Airway epithelial cell (primary cell): ENCODE measurements around the gene GABRG3. TPM values are rescaled to one million over a fixed set of nuclear protein-coding genes. Genes with fewer than 3 reads are reported as not detected.

Experiments used
- total RNA-seq: library from RNA; depleted of rRNA; stranded (reverse); fragments of >200 nt; gene quantifications from 2 replicates; pipeline ENCODE4 v1.2.3, GENCODE V29; 2015

Gene GABRG3
- not detected in 2 replicates for total RNA-seq

DNA sequence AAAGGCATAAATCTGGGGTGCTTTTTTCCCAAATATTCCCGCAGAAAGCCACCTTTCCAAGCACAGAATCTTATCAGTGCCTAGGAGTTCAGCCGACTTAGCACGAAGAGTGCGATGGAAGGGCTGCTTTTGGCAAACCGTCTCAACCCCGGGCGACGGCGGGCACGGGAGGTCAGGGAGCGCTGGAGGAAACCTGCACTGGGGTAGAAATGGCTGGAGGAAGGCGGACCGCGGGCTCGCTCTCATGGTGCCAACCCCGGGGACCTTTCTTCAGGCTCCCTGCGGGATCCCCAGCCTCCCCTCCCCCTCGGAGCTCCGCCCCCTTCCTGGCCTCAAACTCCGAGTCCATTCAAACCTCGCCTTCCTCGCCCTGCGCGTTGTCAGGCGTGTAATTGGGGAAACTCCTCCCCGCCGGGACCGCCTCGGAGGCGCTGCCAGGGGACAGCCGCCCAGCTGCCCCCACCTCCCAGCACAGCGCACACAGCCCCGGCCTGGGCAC is at the start of gene GABRG3:
TSS of gene GABRG3 (plus strand) at position 470 of the 499 bp plus-strand sequence.

Other genes starting within 250 kb of the GABRG3 start
- gene GABRB3, start 198.1 kb upstream of the GABRG3 start, total RNA-seq = 0.51 and 1.1 TPM in 2 replicates
- not detected in 2 replicates for gene GABRA5, start 104.1 kb upstream of the GABRG3 start, total RNA-seq